IPS-15b (cell line): ENCODE results near the gene TMEM131L.
"Not testable (repeated sequence)": the region's sequence is repeated elsewhere in the genome, so short reads cannot be mapped to it uniquely, and the experiment has no call there.

Experiments
- H3K27me3 ChIP-seq: one replicate; pipeline ENCODE4 v1.6.1; 2013; ENCODE audit warnings: low read length; ENCODE audit not compliant: control insufficient read depth, insufficient read depth
- H3K36me3 ChIP-seq: one replicate; pipeline ENCODE4 v1.6.1; 2013; ENCODE audit warnings: low read length; ENCODE audit not compliant: control insufficient read depth, insufficient read depth
- H3K4me1 ChIP-seq: one replicate; pipeline ENCODE4 v1.6.1; 2013; ENCODE audit warnings: mild to moderate bottlenecking, low read length; ENCODE audit not compliant: control insufficient read depth, insufficient read depth
- H3K4me3 ChIP-seq: one replicate; pipeline ENCODE4 v1.5.1; 2013; ENCODE audit warnings: low read depth, low read length
- H3K9ac ChIP-seq: one replicate; pipeline ENCODE4 v1.6.1; 2013; ENCODE audit warnings: low read depth, mild to moderate bottlenecking, low read length
- H3K9me3 ChIP-seq: one replicate; pipeline ENCODE4 v1.6.1; 2013; ENCODE audit warnings: mild to moderate bottlenecking, low read length; ENCODE audit not compliant: control insufficient read depth, insufficient read depth

Gene TMEM131L, protein sequence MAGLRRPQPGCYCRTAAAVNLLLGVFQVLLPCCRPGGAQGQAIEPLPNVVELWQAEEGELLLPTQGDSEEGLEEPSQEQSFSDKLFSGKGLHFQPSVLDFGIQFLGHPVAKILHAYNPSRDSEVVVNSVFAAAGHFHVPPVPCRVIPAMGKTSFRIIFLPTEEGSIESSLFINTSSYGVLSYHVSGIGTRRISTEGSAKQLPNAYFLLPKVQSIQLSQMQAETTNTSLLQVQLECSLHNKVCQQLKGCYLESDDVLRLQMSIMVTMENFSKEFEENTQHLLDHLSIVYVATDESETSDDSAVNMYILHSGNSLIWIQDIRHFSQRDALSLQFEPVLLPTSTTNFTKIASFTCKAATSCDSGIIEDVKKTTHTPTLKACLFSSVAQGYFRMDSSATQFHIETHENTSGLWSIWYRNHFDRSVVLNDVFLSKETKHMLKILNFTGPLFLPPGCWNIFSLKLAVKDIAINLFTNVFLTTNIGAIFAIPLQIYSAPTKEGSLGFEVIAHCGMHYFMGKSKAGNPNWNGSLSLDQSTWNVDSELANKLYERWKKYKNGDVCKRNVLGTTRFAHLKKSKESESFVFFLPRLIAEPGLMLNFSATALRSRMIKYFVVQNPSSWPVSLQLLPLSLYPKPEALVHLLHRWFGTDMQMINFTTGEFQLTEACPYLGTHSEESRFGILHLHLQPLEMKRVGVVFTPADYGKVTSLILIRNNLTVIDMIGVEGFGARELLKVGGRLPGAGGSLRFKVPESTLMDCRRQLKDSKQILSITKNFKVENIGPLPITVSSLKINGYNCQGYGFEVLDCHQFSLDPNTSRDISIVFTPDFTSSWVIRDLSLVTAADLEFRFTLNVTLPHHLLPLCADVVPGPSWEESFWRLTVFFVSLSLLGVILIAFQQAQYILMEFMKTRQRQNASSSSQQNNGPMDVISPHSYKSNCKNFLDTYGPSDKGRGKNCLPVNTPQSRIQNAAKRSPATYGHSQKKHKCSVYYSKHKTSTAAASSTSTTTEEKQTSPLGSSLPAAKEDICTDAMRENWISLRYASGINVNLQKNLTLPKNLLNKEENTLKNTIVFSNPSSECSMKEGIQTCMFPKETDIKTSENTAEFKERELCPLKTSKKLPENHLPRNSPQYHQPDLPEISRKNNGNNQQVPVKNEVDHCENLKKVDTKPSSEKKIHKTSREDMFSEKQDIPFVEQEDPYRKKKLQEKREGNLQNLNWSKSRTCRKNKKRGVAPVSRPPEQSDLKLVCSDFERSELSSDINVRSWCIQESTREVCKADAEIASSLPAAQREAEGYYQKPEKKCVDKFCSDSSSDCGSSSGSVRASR (N-terminal part only)

DNA sequence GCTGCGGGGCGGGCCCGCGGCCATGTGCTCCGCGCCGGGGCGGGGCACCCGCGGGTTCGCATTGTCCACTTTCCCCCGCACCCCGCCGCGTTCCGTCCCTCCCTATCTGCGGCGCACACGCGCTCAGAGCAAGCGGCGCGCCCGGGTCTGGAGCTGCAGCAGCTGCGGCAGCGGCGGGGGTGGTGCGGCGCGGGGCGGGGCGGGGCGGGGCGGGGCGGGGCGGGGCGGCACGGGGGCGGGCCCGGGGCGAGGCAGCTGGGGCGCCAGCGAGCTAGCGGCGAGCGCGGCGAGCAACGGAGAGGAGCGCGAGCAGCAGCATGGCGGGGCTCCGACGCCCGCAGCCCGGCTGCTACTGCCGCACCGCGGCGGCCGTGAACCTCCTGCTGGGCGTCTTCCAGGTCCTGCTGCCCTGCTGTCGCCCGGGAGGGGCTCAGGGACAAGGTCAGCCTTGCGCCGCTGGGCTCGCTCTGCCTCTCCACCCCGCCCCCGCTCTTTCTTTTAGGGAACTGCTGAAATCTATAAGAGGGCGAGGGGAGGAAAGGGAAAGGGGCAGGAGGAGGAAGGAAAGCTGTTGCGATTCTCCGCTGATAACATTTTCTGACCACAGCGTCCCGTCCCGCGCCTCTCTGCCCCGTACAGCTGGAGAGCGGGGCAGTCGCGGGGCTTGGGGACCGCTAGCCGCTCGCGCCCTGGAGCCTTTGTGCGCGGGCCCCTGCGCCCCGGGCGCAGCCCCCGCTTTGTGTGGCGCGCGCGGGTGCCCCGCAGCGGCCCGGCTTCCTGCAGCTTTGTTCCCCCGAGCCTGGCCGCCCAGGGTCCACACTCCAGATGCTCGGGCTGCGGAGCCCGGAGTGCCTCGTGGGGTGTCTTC is at the start of gene TMEM131L:
Gene TMEM131L (plus strand): TSS at position 280 of the 868 bp plus-strand sequence. CDS start 38 bp downstream, at position 318.
- Histone ChIP-seq H3K9me3 (no peaks in the 10 kb centered on the region), H3K27me3 (peaks cover 6% of the 10 kb centered on the region), H3K36me3 (no peaks in the 10 kb centered on the region), H3K4me3 (peak within 1 kb of the TSS; percentile 86), H3K4me1 (peaks cover 5% of the 10 kb centered on the region), H3K9ac (peak within 1 kb of the TSS; percentile 84)

DNA sequence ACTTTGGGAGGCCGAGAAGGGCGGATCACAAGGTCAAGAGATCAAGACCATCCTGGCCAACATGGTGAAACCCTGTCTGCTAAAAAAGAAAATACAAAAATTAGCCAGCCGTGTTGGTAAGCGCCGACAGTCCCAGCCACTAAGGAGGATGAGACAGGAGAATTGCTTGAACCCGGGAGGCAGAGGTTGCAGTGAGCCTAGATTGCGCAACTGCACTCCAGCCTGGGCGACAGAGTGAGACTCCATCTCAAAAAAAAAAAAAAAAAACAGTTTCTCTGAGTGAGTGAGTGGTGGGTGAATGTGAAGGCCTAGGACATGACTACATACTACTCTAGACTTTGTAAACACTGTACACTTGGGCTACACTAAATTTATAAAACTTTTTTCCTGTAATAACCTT is 49.7 kb upstream of the TMEM131L start:
- not testable (repeated sequence) for H3K9me3 ChIP-seq, H3K4me1 ChIP-seq, H3K4me3 ChIP-seq, H3K27me3 ChIP-seq, H3K36me3 ChIP-seq, H3K9ac ChIP-seq

DNA sequence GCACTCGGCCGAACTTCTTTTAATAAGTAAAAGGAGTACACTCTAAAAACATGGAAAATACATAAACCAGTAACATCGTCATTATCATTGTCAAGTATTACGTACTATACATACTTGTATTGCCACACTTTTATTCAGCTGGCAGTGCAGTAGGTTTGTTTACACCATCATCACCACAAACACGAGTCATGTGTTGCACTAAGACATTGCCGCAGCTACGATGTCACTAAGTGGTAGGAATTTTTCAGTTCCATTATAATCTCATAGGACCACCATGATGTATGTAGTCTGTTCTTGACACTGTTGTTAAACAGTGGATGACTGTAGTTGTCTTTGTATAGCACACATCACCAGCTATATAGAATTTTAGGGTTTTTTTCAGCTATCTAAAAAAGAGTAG is 48.0 kb upstream of the TMEM131L start:
- H3K36me3 ChIP-seq: no peaks in the 10 kb centered on the region
- H3K9me3 ChIP-seq: no peaks in the 10 kb centered on the region
- no peaks in the 10 kb centered on the region for H3K4me1 ChIP-seq
- H3K4me3 ChIP-seq: no peak overlapping the region
- no peak overlapping the region for H3K9ac ChIP-seq
- no peaks in the 10 kb centered on the region for H3K27me3 ChIP-seq

DNA sequence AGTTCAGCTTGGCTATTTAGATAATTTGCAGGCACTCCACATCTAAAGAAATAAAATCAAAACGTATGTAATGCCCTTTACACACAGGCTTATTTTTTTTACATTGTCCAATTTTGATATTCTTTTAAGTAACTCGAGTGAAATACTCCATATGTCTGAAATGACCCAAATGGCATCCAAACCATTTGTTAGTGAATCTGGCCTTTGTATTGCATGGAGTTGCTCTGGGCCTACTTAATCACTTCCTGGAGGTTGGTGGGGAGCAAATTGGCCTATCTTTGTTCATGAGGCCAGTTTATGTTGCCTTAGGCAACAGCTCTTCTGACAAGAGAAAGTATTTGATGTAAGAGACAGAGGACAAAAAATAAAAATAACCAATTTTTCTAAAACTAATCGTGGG is 47.6 kb upstream of the TMEM131L start:
- no peaks in the 10 kb centered on the region for H3K4me1 ChIP-seq
- no peaks in the 10 kb centered on the region for H3K27me3 ChIP-seq
- no peaks in the 10 kb centered on the region for H3K9me3 ChIP-seq
- H3K36me3 ChIP-seq: no peaks in the 10 kb centered on the region
- no peak overlapping the region for H3K9ac ChIP-seq
- no peak overlapping the region for H3K4me3 ChIP-seq

DNA sequence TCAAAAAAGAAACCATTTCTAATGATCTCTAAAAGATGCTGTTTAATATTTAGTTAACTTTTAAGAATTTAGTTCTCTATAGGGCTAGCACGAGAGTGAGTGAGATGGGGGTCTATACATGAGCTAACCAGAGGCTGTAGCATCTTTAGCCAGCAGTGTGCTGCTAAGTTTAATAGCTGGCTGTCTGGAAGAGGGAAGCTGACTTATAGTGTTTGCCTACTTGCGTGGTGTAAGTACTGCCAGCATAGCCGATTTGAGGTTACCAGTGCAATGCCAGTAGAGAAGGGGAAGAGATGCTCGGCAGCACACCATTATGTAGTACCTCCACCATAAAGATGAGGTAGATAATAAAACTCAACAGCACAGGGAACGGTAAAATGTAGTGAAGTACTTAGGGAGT is 47.1 kb upstream of the TMEM131L start:
- Histone ChIP-seq H3K9me3 (no peaks in the 10 kb centered on the region), H3K36me3 (no peaks in the 10 kb centered on the region), H3K4me1 (no peaks in the 10 kb centered on the region), H3K4me3 (no peak overlapping the region), H3K27me3 (no peaks in the 10 kb centered on the region), H3K9ac (no peak overlapping the region)

DNA sequence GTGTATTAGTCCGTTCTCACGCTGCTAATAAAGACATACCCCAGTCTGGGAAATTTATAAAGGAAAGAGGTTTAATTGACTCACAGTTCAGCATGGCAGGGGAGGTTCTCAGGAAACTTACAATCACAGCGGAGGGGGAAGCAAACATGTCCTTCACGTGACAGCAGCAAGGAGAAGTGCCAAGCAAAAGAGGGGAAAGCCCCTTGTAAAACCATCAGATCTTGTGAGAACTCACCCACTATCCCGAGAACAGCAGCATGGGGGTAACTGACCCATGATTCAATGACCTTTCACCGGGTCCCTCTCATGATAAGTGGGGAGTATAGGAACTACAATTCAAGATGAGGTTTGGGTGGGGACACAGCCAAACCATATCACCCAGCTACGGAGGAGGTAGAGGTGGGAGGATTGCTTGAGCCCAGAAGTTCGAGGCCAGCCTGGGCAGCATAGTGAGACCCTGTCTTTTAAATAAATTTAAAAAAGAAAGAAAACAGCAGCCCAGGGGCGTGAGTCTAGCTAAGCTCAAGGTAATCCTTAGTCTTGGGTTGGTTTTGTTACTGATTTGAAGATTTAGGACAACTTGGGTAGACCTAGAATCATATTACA is 46.4 kb upstream of the TMEM131L start:
- Histone ChIP-seq H3K9ac (no peak overlapping the region), H3K4me1 (no peaks in the 10 kb centered on the region), H3K27me3 (no peaks in the 10 kb centered on the region), H3K9me3 (no peaks in the 10 kb centered on the region), H3K36me3 (no peaks in the 10 kb centered on the region), H3K4me3 (no peak overlapping the region)

DNA sequence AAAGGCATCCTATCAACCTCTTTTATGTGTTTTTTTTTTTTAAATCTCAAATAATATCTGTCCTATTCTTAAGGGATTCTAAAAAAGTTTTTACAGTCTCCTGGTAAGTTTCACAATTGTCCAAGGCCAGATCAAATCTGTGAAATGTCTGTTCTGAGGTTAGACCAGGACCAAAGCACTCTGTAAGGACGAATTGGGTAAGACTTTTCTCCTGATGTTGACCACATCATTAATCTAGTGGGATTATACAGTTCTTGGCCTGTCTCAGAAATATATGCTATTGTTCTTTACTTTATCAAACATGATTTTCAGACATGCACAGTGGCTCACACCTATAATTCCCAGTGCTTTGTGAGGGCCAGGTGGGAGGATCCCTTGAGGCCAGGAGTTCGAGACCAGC is 45.8 kb upstream of the TMEM131L start:
- H3K9ac ChIP-seq: no peak overlapping the region
- no peaks in the 10 kb centered on the region for H3K9me3 ChIP-seq
- H3K27me3 ChIP-seq: no peaks in the 10 kb centered on the region
- H3K36me3 ChIP-seq: no peaks in the 10 kb centered on the region
- no peak overlapping the region for H3K4me3 ChIP-seq
- H3K4me1 ChIP-seq: no peaks in the 10 kb centered on the region

DNA sequence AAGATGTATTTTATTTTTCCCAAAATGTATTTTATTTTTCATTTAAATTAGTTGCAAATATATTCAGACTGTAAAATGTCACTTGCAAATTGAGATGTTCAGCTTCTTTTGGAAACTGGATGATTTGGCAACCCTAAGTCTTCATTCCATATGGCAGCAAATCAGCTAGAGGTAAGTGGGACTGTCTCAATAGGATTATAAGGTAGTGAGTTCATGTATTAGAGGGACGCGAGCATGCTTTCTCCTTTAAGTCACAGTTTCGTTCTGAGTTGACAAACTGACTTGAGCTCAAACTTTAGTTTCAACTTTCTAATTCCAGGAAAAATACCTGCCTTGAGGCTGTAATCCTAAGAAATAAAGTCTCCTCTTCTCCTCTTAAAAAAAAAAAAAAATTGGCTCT is 44.2 kb upstream of the TMEM131L start:
- H3K4me3 ChIP-seq: no peak overlapping the region
- H3K9ac ChIP-seq: no peak overlapping the region
- no peaks in the 10 kb centered on the region for H3K4me1 ChIP-seq
- no peaks in the 10 kb centered on the region for H3K27me3 ChIP-seq
- no peaks in the 10 kb centered on the region for H3K36me3 ChIP-seq
- H3K9me3 ChIP-seq: no peaks in the 10 kb centered on the region

DNA sequence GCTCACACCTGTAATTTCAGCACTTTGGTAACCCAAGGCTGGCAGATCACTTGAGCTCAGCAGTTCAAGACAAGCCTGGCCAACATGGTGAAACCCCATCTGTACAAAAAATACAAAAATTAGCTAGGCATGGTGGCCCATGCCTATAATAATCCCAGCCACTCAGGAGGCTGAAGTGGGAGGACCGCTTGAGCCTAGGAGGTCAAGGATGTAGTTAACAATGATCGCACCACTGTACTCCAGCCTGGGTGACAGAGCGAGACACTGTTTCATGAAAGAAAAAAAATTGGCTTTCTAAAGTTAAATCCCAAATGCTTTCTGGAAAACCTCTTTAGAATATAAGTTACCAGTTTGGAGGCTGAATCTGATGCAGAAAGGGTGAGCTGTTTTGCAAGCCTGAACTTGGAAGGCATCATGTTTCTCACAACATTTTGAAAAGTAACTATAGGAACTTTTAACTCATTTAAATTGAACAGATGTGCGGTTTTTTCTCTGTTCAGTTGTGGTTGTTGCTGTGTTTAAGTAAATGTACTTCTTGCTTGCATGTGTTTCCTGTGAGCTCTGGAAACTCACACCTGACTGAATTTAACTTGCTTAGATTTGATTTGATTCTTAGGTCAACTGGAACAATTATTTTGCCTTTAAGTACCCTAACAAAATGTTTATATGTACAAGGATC is 39.8 kb upstream of the TMEM131L start:
- Histone ChIP-seq H3K27me3 (no peaks in the 10 kb centered on the region), H3K4me3 (no peak overlapping the region), H3K4me1 (no peaks in the 10 kb centered on the region), H3K9me3 (no peaks in the 10 kb centered on the region), H3K36me3 (no peaks in the 10 kb centered on the region), H3K9ac (no peak overlapping the region)

DNA sequence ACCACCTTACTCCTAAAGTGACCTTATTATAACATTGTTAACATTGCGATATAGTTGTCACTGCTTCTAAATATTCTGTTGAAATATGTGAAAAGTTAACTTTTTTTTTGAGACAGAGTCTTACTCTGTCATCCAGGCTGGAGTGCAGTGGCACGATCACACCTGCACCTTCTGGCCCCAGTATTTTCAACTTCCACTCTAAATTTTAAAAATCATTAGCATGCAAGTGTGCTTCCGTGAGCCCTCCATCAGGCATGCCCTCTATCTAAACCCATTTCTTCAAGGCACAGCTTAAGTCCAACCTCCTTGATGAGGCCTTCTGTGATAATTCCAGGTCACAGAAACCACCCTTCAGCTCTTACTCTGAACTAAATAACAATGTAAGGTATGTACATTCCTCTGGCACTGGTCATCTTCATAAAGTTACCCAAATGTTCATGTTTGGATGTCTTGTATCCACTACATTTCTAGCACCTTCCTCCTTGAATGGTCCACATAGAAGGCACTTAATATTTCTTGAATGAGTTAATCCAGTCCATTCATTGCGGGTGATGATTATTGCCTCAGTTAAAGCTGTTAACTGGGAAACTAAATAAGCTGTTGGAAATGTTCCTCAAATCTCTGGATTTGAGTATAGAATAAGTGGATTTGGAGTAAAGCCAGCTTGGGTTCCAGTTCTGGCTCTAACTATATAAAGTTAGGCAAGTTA is 38.6 kb upstream of the TMEM131L start:
- Histone ChIP-seq H3K4me1 (no peaks in the 10 kb centered on the region), H3K9me3 (no peaks in the 10 kb centered on the region), H3K4me3 (no peak overlapping the region), H3K9ac (no peak overlapping the region), H3K36me3 (no peaks in the 10 kb centered on the region), H3K27me3 (no peaks in the 10 kb centered on the region)
